NCI-H446 treated with DMSO at 0.1 percent for 48 hours (cell line): ENCODE data around the gene ALK.

Experiments used
- DNase-seq: peaks from one replicate; lab custom pipeline; 2025; lab: John Stamatoyannopoulos, UW

ALK gene

DNA sequence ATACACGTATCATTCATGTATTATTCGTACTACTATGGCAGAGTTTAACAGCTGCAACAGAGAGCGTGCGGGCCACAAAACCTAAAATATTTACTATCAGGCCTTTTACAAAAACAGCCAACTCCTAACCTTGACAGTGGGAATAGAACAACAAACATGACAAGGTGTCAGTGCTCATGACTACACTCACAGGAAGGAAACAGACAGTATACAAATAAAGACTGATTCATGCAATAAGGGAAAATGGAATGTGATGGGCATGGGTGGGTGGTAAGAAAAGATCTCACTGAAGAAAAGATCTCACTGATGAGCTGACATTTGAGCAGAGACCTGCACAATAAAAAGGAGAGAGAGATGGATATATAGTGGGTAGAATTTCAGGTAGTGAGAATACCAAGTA, 347.8 kb downstream of the ALK start:
- DNase-seq = no peak

DNA sequence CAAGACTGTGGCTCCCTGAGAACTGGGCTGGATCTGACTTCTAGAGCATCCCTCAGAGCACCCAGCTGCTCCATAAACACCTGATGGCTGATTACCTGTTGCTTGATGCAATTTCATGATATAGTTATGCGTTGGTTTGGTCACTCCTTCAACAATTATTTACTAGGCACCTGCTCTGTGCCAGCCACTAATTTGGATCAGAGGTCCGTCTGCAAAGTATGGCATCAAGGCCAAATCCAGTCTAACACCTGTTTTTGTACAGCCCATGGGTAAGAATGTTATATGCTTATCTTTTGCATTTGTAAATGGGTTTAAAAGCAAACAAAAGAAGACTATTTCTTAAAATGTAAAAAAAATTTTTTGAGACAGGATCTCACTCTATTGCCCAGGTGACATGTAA, 348.2 kb downstream of the ALK start:
- no peak for DNase-seq

DNA sequence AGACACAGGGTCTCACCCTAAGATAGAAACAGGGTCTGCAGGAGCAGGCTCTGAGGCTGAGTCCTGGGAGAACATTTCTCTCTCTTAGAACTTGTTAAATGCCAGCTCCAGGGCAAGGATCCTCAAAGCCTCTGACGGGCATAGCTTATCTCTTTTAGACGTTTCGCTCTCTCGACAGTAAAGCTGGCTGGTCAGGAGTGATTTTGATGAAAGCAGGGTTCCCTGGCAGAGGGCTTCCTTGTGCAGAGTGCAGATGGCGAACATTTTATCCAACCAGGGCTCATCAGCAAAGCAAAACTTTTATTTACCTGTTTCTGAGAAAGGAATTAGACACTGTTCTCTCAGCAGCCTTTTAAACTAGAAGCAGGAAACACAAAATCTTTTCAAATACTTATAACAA, 350.8 kb downstream of the ALK start:
- no peak for DNase-seq

DNA sequence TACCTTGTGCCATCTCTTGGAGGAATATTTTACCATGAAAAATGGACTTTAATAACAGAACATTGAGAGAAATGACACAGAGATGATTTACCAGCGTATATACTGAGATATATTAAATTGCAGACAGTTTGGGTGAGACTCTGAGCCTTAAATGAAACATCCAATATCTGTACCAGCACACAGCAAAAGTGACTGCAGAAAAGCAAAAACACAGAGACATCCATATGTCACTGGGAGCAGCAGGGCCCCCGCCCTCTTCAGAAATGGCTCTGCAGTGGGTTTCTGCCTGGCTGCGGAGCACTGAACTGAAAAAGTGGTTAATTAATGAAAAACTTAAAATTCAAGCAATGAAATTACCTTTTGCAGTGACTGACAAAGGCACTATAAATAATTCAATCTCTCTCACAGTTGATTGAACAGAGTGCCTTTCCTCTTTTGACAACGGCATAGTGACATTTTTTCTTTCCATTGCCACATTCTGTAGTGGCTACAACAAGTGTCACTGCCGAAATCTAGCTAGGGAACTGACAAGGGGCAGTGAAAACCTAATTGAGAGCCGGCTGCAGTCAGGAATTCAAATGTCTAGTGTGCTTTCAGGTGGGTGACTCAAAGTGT, 353.4 kb downstream of the ALK start:
- no peak for DNase-seq

DNA sequence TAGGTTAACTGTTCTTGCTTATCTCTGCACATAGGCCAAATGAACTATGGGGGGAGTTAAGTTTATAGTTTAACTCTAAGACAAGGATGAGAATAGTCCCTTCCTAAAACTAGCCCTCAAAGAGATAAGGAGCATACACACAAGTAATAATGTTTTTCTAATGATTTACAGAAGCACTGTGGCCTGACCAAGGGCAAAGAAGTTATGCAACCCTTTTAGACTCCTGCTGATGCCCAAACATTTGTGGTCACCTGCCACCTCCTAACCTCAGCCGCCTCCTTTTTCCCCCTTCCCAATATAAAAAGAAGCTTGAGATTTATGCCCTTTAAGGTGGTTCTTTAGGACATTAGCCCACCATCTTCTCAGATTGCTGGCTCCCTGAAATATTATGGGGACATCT, 357.7 kb downstream of the ALK start:
- no peak for DNase-seq

DNA sequence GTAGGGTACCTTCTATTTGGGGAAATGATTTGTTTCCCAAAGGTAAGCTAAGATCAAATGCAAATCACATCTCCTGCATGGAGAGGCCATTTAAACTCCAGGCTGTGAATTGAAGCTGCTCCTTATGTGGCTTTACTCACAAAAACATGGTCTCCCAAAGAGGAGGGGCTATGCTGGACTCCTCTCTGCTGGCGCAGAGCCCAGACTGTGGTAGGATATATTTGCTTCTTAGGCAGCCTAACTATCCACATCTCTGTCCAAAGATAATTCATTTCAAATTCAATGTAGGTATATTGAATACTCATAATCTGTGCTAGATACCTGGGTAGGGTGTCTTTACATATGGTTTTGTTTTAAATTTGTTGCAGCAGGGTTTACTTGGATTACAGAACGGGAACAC, 358.5 kb downstream of the ALK start:
- peak; percentile 2 for DNase-seq

DNA sequence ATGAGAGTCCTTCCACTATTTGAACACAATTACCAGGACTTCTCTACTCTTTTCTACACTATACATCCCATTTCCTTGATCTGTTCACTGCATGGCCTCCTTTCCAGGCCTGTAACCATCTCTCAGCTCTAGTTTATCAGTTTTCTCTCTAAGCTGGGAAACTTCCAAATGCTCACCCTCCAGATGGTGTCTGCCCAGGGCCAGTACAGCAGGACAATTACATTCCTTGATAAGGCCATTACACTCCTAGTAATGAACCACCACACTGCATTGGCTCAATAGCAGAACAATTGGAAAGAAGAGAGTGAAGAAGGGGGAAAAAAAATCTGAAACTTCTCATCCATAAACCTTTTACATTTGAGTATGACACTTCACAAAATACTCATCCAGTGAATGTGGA, 359.1 kb downstream of the ALK start:
- DNase-seq = peak; percentile 22

DNA sequence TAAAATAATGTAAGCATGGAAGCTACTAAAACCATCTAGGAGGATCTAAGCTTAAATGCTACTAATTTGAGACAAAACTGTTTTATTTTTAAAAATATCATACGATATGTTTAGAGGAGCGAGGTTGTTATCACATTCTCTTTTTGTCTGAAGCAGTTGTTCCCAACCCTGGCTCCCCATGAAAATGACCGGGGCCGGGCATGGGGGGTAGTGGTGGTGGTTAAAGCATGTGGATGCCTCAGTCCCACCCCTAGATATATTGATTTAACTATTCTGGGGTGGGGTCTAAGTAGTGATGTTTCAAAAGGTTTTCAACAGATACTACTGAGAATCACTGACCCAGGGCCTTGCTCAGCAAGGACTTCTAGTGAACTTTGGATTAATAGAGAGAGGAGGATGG, 359.8 kb downstream of the ALK start:
- no peak for DNase-seq

DNA sequence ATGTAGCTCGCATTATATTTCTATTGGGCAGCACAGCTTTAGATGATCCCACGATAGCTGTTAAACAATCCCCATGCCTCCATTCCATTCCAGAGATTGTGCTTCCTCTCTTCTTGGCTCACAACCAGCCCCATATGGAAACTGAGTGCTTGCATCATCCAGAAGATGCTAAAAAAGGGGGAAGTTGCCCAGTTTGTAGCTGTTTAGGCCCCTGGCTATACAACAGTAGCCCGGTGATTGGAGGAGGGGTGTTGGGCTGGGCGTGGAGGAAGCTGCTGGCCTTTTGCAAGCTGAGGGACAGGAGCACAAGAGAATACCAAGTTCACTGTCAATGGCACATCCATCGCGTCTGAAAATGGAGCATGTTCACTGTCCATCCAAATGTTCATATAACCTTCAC, 360.2 kb downstream of the ALK start:
- peak; percentile 58 for DNase-seq

DNA sequence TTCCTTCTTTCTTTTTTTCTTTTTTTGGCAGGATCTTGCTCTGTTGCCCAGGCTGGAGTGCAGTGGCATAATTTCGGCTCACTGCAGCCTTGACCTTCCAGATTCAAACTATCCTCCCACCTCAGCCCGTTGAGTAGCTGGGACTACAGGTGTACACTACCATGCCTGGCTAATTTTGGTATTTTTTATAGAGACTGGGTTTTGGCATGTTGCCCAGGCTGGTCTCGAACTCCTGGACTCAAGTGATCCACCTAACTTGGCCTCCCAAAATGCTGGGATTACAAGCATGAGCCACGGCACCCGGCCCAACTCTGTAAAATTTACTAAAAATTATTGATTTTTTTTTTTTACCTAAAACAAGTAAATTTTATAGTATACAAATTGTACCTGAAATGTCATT, 360.8 kb downstream of the ALK start:
- DNase-seq = no peak

DNA sequence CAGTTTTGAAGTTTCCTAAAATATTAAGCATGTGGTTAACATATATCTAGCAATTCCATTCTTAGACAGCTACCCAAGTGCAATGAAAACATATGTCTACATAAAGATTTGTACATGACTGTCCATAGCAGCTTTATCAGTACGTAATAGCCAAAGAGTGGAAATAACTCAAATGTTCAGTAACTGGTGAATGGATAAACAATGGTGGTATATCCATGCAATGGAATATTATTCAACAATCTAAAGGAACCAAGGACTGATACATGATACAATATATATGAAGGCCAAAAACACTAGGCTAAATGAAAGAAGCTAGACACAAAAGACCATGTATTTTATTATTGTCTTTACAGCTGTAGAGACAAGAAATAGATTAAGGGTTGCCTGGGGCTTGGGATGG, 361.4 kb downstream of the ALK start:
- DNase-seq = no peak

DNA sequence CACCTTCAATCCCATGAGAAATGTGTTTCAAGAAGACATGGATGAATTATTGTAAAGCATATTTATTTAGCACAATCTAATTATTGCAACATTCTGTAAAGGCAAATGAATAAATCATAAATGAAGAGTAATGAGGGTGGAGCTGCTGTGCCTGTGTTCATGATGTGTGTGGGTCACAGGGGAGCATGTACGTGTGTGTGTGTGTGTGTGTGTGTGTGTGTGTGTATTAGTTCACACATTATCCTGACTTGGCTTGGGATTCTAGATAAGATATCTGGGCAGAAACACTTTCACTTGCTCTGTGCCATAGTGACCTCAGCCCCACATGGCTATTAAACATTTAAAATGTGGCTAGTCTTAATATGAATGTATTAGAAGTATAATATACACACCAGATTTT, 361.8 kb downstream of the ALK start:
- DNase-seq = no peak

DNA sequence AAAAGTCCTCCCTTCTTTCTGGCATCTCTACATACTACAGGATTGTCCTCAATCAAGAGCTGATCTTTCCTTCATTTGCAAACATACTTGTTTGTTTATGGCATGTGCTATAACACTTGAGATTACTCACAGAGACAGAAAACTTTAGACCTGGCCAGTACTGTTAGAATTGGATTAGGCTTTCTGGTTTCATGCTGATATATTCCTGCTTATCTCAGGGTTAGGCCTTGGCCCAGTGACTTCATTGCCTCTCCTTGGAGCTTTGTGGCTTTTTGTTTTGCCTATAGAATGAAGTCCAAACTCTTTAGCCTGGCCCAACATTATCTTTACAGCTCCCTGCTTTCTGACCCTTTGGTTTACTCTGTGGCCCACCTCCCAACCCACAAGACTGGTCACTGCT, 363.3 kb downstream of the ALK start:
- no peak for DNase-seq

DNA sequence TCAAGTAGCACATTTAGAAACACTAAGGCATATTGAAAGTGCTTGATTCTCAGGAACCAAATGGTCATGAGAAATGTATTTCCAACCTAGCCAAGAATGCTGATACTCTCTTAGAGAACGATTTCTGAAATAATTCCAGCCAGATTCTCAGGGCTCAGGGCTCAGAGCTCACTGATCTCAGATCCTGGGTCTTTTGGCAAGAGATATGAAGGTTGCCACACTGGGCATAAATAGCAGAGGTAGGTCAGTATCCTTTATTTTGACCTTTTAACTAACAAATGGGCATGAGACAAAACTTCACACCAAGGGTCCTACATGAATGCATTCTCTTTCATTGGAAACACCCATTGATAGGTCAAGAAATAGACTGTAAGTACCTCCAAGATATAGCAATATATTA, 364.1 kb downstream of the ALK start:
- no peak for DNase-seq

DNA sequence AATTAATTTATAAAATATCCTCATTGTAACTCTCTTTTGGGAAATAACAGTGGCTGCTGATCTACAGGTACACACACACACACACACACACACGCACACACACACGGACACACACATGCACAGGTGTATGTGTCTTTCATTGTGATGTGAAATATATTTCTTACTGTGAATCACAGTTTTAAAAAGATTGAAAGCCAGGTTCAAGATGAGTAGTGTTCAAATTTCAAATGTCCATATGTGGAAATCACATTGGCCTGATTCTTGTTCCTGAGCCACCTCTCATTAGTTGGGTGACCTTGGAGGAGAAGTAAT, 372.4 kb downstream of the ALK start:
- DNase-seq = no peak

DNA sequence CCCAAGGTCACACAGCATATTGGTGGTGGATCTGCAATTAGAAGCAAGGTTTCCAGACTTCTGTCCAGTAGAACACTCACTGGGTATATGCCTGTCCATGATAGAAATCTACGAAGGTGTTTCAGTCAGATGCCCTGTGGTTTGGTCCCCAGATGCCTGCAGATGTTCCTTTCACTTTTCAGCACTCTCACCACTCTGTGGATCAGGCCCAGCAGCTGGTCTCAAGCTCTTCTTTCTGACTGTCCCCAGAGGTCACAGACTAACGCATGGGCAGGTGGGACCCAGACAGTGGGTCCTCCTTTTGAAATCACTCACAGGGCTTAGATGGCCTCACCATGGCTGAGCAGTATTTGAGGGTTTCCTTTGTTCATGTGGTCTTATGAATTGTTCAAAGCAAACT, 376.5 kb downstream of the ALK start:
- no peak for DNase-seq

DNA sequence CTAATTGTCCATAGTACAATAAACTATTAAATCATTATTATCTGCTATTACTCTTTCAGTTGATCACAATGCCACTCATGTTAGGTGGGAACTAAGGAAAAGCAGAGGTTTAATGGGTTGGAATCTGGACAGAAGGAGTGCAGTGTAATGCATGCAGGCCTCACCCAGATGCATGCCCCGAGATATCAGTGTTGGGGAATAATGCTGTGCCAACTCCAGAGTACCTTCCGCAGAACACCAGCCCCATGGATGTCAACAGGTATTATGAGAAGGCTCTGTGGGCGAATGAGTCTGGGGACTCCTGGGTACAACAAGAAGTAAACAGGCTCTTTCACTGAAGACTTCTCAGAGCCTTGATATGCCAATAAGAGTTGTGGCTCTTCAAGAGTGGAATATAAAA, 377.4 kb downstream of the ALK start:
- DNase-seq = no peak

DNA sequence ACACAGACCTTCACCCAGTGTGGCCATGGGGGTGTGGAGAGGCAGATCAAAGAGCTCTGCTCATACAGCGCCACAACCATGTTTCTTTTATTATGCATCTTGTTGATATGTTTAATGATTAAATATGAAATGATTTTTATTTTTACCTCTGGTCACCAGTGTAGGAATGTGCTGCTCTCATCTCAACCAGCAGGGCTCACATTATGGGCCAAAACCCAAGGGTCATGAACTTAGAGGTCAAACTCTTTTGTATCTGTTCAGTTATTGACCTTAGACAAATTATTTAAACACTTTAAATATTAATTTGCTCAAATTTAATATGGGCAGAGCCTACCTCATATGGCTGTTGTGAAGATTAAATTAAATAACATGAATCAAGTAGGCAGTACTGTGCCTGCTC, 386.2 kb downstream of the ALK start:
- no peak for DNase-seq

DNA sequence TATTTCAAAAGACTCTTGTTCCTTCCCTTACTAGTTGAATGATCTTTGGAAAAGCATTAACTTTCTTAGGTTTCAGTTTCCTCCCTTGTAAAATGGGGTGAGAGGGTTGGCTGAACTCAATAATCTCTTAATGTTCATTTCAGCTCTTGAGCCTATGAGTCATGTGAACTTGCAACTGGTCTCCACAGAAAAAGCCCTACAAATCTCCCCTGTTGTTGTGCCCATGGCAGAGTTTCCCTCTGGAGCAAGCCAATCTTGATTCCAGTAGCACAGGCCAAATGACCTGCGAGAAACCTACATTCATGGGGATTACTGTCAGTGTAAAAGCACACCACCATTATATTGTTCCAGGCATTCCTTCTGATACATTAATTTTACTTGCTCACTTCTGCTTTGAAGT, 388.9 kb downstream of the ALK start:
- DNase-seq = no peak

DNA sequence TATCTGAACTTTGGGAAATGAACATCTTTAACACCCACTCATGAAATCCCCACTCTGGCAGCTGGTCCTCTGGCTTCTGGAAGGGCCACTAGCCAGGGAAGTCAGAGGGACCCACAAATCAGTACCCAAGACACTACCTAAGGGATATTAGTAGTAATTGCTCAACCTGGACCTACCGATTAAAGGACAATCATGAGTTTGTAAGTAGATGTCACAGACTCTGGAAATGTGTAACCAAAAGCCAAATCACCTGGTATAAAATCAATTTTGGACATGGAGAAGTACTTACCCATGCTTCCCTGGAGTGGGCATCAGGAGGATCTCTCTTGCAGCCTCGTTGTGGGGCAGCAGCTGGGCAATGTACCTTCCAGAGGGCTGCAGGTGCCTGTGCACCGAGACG, 389.8 kb downstream of the ALK start:
- no peak for DNase-seq

DNA sequence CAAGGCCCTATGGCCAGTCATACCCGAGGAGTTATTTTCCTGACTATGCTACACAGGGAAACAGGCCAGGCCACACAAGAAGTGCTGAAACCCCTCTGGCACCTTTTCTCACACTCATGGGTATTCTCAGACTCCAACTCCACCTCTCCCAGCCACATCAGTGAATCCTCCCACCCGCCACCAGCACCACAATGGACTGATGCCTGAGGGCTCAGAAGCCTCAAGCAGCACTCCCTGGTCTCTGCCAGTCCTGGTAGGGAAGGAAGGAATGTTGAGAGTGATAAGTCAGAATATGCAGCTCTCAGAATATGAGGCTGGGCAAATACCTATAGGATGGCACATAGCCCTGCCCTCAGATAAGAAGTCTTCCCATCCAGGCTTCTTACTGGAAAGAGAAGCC, 391.1 kb downstream of the ALK start:
- DNase-seq = no peak

DNA sequence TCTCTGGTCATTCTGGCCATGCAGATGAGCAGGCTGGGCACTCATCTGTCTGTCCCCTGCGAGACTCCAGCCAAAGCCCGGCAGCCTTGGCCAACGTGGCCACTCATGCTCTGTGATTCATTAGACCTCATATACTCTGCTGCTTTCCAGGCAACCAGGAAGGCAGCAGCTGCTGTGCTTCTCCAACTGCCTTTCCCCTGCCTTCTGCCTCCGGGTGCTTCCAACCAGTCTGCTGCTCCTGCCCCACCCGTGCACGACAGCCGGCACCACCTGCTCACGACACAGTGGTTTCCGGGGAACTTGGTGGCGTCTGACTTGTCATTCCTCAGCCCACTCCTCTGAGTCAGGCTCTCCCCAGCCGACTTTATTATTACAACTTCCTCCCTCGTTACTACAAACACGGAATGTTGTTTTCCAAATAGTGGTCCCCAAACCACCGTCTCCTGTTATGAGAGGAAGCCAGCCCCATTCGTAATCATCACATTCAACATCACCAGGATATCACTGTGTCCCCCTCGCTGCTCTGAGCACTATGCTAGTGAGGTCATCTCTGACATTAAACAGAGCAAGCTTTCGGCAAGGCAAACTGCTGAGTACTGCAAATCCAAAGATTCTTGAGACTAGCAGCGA, 392.4 kb downstream of the ALK start:
- peak; percentile 18 for DNase-seq

DNA sequence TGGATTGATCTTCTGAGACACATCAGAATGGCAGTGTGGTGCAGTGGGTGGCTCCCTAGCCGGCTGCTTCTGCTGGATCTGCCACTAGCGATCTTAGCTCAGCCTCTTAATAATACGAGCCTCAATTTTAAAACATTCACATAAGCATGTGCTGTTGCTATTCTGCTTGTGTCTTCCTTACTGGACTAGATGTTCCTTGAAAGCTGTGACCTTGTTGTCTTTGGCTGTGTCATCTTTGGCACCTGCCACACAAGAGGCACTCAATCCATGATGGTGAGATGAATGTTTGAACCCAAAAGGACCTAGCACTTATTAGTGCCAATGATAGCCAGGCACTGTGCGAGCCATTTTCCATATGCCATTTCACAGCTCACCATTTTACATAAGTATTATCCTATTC, 393.0 kb downstream of the ALK start:
- DNase-seq = no peak

DNA sequence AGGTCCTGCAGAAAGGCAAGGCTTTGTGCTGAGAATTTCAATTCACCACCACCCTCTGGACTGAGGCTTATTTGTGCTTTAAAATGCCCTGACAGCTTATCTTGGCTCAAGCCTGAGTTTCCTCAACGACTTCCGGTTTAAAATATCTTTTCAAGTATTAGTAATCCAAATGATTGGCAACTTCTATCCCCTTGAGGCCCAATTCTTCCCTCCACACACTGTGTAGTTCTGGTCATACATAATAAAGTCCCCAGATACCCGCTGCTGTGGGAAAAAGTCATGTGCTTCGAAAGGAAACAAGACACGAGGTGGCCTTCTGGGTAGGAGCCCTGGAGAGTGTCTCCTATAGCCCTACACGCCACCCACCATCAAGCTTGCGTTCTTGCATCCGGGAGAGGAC, 393.4 kb downstream of the ALK start:
- DNase-seq = no peak
